Naive thymus-derived CD4-positive, alpha-beta T cell (primary cell): ENCODE results near the gene CCL20. TPM values are rescaled to one million over a fixed set of nuclear protein-coding genes. Genes with fewer than 3 reads are reported as not detected.

Experiments used
- ATAC-seq: fragments of 150-1000 bp; cut with Tn5 transposase; 2 replicates; pipeline ENCODE4 v1.10.0; 2021; ENCODE audit warnings: mild to moderate bottlenecking, moderate library complexity
- CTCF ChIA-PET: fragments of 350-600 bp; sonication (Branson Sonifier 250); formaldehyde crosslinking; loops from one replicate; lab custom pipeline; 2021; ENCODE audit warnings: antibody characterized with exemption; lab: Charles Lee
- POLR2A ChIA-PET: fragments of 350-600 bp; sonication (Branson Sonifier 250); formaldehyde crosslinking; loops from one replicate; lab custom pipeline; 2021; ENCODE audit warnings: antibody characterized with exemption, inconsistent platforms; lab: Charles Lee
- DNase-seq, 9 donors: peaks; one replicate each; pipeline versions ENCODE4 v3.0.0 to v3.0.0-alpha.2; 2020 to 2022; ENCODE audit warnings: mixed read lengths in 1 of 9
- H3K27ac ChIP-seq: one replicate; pipeline ENCODE4 v1.7.0; 2013; ENCODE audit warnings: mild to moderate bottlenecking, low read depth, low read length, moderate library complexity
- H3K27me3 ChIP-seq, 2 donors: one replicate each; pipeline ENCODE4 v1.7.0; 2013; ENCODE audit warnings: low read length in 2 of 2, mild to moderate bottlenecking in 2 of 2, moderate library complexity in 2 of 2; ENCODE audit not compliant: control insufficient read depth in 2 of 2, insufficient read depth in 2 of 2
- H3K36me3 ChIP-seq, 3 experiments: 1 replicate in 2 of 3; 2 replicates in 1 of 3; pipeline ENCODE4 v1.7.0; 2013; ENCODE audit warnings: low read length in 3 of 3, mild to moderate bottlenecking in 3 of 3, moderate library complexity in 1 of 3; ENCODE audit not compliant: insufficient read depth in 3 of 3, control insufficient read depth in 2 of 3
- H3K4me1 ChIP-seq, 2 donors: one replicate each; pipeline ENCODE4 v1.7.0; 2013; ENCODE audit warnings: low read length in 2 of 2, mild to moderate bottlenecking in 2 of 2, moderate library complexity in 1 of 2; ENCODE audit not compliant: control insufficient read depth in 2 of 2, insufficient read depth in 2 of 2
- H3K4me3 ChIP-seq: 2 replicates; pipeline ENCODE4 v1.7.0; 2013; ENCODE audit warnings: mild to moderate bottlenecking, low read length
- H3K9me3 ChIP-seq, 3 experiments: 1 replicate in 2 of 3; 2 replicates in 1 of 3; pipeline ENCODE4 v1.7.0; 2013; ENCODE audit warnings: low read length in 3 of 3; ENCODE audit not compliant: control insufficient read depth in 2 of 3
- H3K27ac Mint-ChIP-seq, 9 donors: one replicate each; pipeline ENCODE4 v1.8.0; 2020 to 2022; ENCODE audit warnings: mixed read lengths in 9 of 9, mild to moderate bottlenecking in 8 of 9, moderate library complexity in 5 of 9, inconsistent platforms in 2 of 9
- H3K27me3 Mint-ChIP-seq, 5 donors: one replicate each; pipeline ENCODE4 v1.8.0; 2021 to 2022; ENCODE audit warnings: mixed read lengths in 5 of 5, mild to moderate bottlenecking in 1 of 5
- H3K36me3 Mint-ChIP-seq, 5 donors: one replicate each; pipeline ENCODE4 v1.8.0; 2020 to 2022; ENCODE audit warnings: mixed read lengths in 5 of 5, mild to moderate bottlenecking in 3 of 5, inconsistent platforms in 1 of 5
- H3K4me1 Mint-ChIP-seq, 7 donors: one replicate each; pipeline ENCODE4 v1.8.0; 2020 to 2022; ENCODE audit warnings: mixed read lengths in 7 of 7, mild to moderate bottlenecking in 3 of 7, inconsistent platforms in 1 of 7
- H3K4me3 Mint-ChIP-seq, 10 donors: one replicate each; pipeline ENCODE4 v1.8.0; 2020 to 2022; ENCODE audit warnings: mild to moderate bottlenecking in 10 of 10, mixed read lengths in 10 of 10, moderate library complexity in 6 of 10, inconsistent platforms in 2 of 10
- H3K9me3 Mint-ChIP-seq, 11 donors: one replicate each; pipeline ENCODE4 v1.8.0; 2020 to 2022; ENCODE audit warnings: mixed read lengths in 11 of 11, mild to moderate bottlenecking in 4 of 11, inconsistent platforms in 1 of 11, moderate library complexity in 1 of 11
- intact Hi-C, 2 donors: fragments of 100-400 bp; cut with micrococcal nuclease; formaldehyde crosslinking; loops; one replicate each; pipeline ENCODE4 v1.15.1; 2023
- polyA plus RNA-seq, 2 donors: library from polyadenylated mRNA; unstranded; fragments of 300-500 nt; fragmentation: Illumina TruSeq; gene quantifications; one replicate each; pipeline ENCODE4 v1.2.3, GENCODE V29; 2021
- total RNA-seq, 6 experiments: library from RNA in 5 of 6; stranded (reverse) in 5 of 6; gene quantifications; 1 replicate in 5 of 6; 2 replicates in 1 of 6; pipeline ENCODE4 v1.2.3 and lab custom pipeline; 2021 to 2026

CCL20 gene
- total and polyA plus RNA-seq, 7 experiments from 2014 or later = 0.36 to 1.9 (median 1.4) TPM; not detected in 4

GRCh38 chr2:227846831-227847230 lies 33.2 kb downstream of the CCL20 start:
- H3K36me3 ChIP-seq = no peaks in the 10 kb centered on the region
- no peaks in the 10 kb centered on the region for H3K9me3 ChIP-seq
- H3K27me3 ChIP-seq = no peaks in the 10 kb centered on the region
- intact Hi-C loops = no loop called here
- H3K4me3 ChIP-seq = no peak overlapping the region
- H3K4me1 ChIP-seq = no peaks in the 10 kb centered on the region
- H3K4me3 Mint-ChIP-seq = no peak overlapping the region
- H3K27ac ChIP-seq = no peak overlapping the region
- H3K36me3 Mint-ChIP-seq = no peaks in the 10 kb centered on the region
- no peaks in the 10 kb centered on the region for H3K4me1 Mint-ChIP-seq
- ChIA-PET CTCF (no interaction called here), POLR2A (no interaction called here)
- ATAC-seq = no peak
- peaks cover 0 to 6% (median 0%) of the 10 kb centered on the region in 11 donors for H3K9me3 Mint-ChIP-seq
- DNase-seq = no peak
- H3K27me3 Mint-ChIP-seq = peaks cover 0 to 13% (median 6%) of the 10 kb centered on the region in 5 donors
- no peak overlapping the region for H3K27ac Mint-ChIP-seq

- Mint-ChIP-seq H3K27me3 (peaks cover 0 to 20% (median 6%) of the 10 kb centered on the region in 5 donors), H3K4me1 (no peaks in the 10 kb centered on the region), H3K27ac (no peak overlapping the region), H3K4me3 (no peak overlapping the region), H3K9me3 (peaks cover 0 to 6% (median 0%) of the 10 kb centered on the region in 11 donors), H3K36me3 (no peaks in the 10 kb centered on the region)
- no peak overlapping the region for H3K4me3 ChIP-seq
- H3K4me1 ChIP-seq = no peaks in the 10 kb centered on the region
- intact Hi-C loops = no loop called here
- no peaks in the 10 kb centered on the region for H3K27me3 ChIP-seq
- no peaks in the 10 kb centered on the region for H3K9me3 ChIP-seq
- H3K27ac ChIP-seq = no peak overlapping the region
- no peak for ATAC-seq
- CTCF ChIA-PET = no interaction called here
- POLR2A ChIA-PET = no interaction called here
- H3K36me3 ChIP-seq = no peaks in the 10 kb centered on the region
- no peak for DNase-seq
Measured at GRCh38 chr2:227848146-227848545, 34.5 kb downstream of the CCL20 start.

GRCh38 chr2:227848586-227848985 lies 34.9 kb downstream of the CCL20 start:
- ChIA-PET POLR2A (no interaction called here), CTCF (no interaction called here)
- Mint-ChIP-seq H3K27me3 (peaks cover 0 to 19% (median 6%) of the 10 kb centered on the region in 5 donors), H3K27ac (no peak overlapping the region), H3K4me3 (no peak overlapping the region), H3K4me1 (no peaks in the 10 kb centered on the region), H3K36me3 (no peaks in the 10 kb centered on the region), H3K9me3 (peaks cover 0 to 4% (median 0%) of the 10 kb centered on the region in 11 donors)
- Histone ChIP-seq H3K27me3 (no peaks in the 10 kb centered on the region), H3K36me3 (no peaks in the 10 kb centered on the region), H3K9me3 (no peaks in the 10 kb centered on the region), H3K4me3 (no peak overlapping the region), H3K27ac (no peak overlapping the region), H3K4me1 (no peaks in the 10 kb centered on the region)
- no peak for DNase-seq
- ATAC-seq = peak; percentile 58
- intact Hi-C loops = no loop called here

GRCh38 chr2:227849906-227850305 lies 36.3 kb downstream of the CCL20 start:
- H3K4me3 Mint-ChIP-seq = no peak overlapping the region
- no peak for ATAC-seq
- H3K27me3 Mint-ChIP-seq = peaks cover 0 to 24% (median 6%) of the 10 kb centered on the region in 5 donors
- no peaks in the 10 kb centered on the region for H3K4me1 Mint-ChIP-seq
- H3K4me1 ChIP-seq = no peaks in the 10 kb centered on the region
- no peaks in the 10 kb centered on the region for H3K36me3 ChIP-seq
- H3K27me3 ChIP-seq = no peaks in the 10 kb centered on the region
- H3K9me3 Mint-ChIP-seq = no peaks in the 10 kb centered on the region
- ChIA-PET CTCF (no interaction called here), POLR2A (no interaction called here)
- no peaks in the 10 kb centered on the region for H3K36me3 Mint-ChIP-seq
- no peak overlapping the region for H3K27ac ChIP-seq
- intact Hi-C loops = no loop called here
- H3K9me3 ChIP-seq = no peaks in the 10 kb centered on the region
- no peak overlapping the region for H3K27ac Mint-ChIP-seq
- H3K4me3 ChIP-seq = no peak overlapping the region
- DNase-seq = no peak

GRCh38 chr2:227853204-227853629 lies 39.6 kb downstream of the CCL20 start:
- H3K4me3 ChIP-seq = no peak overlapping the region
- H3K36me3 ChIP-seq = no peaks in the 10 kb centered on the region
- CTCF ChIA-PET = no interaction called here
- no peak overlapping the region for H3K4me3 Mint-ChIP-seq
- POLR2A ChIA-PET = no interaction called here
- H3K27me3 Mint-ChIP-seq = peaks cover 0 to 25% (median 5%) of the 10 kb centered on the region in 5 donors
- H3K27ac Mint-ChIP-seq = no peak overlapping the region
- intact Hi-C loops = no loop called here
- H3K4me1 Mint-ChIP-seq = no peaks in the 10 kb centered on the region
- no peak overlapping the region for H3K27ac ChIP-seq
- ATAC-seq (no peak), DNase-seq (no peak)
- no peaks in the 10 kb centered on the region for H3K4me1 ChIP-seq
- no peaks in the 10 kb centered on the region for H3K36me3 Mint-ChIP-seq
- peaks cover 0 to 2% (median 0%) of the 10 kb centered on the region in 11 donors for H3K9me3 Mint-ChIP-seq
- H3K27me3 ChIP-seq = no peaks in the 10 kb centered on the region
- no peaks in the 10 kb centered on the region for H3K9me3 ChIP-seq

- Mint-ChIP-seq H3K9me3 (peaks cover 0 to 2% (median 0%) of the 10 kb centered on the region in 11 donors), H3K27me3 (peaks cover 0 to 25% (median 5%) of the 10 kb centered on the region in 5 donors), H3K27ac (peak overlapping the region in 1 of 9 donors; percentile 9), H3K4me3 (no peak overlapping the region), H3K36me3 (no peaks in the 10 kb centered on the region), H3K4me1 (no peaks in the 10 kb centered on the region)
- no peak for ATAC-seq
- ChIA-PET CTCF (no interaction called here), POLR2A (no interaction called here)
- Histone ChIP-seq H3K36me3 (no peaks in the 10 kb centered on the region), H3K4me3 (no peak overlapping the region), H3K27me3 (no peaks in the 10 kb centered on the region), H3K9me3 (no peaks in the 10 kb centered on the region), H3K27ac (no peak overlapping the region), H3K4me1 (no peaks in the 10 kb centered on the region)
- no peak for DNase-seq
- intact Hi-C loops = no loop called here
Measured at GRCh38 chr2:227853765-227854271, 40.2 kb downstream of the CCL20 start.

- no peaks in the 10 kb centered on the region for H3K27me3 ChIP-seq
- CTCF ChIA-PET = no interaction called here
Measured at GRCh38 chr2:227855440-227855839, 41.8 kb downstream of the CCL20 start.

More at GRCh38 chr2:227855440-227855839, 41.8 kb downstream of the CCL20 start:
- Histone ChIP-seq H3K4me3 (no peak overlapping the region), H3K9me3 (no peaks in the 10 kb centered on the region), H3K36me3 (no peaks in the 10 kb centered on the region), H3K27ac (no peak overlapping the region), H3K4me1 (no peaks in the 10 kb centered on the region)
- Mint-ChIP-seq H3K4me3 (no peak overlapping the region), H3K9me3 (peaks cover 0 to 2% (median 0%) of the 10 kb centered on the region in 11 donors), H3K27me3 (peaks cover 0 to 20% (median 5%) of the 10 kb centered on the region in 5 donors), H3K36me3 (no peaks in the 10 kb centered on the region), H3K4me1 (no peaks in the 10 kb centered on the region), H3K27ac (no peak overlapping the region)
- POLR2A ChIA-PET = no interaction called here
- intact Hi-C loops = no loop called here
- ATAC-seq (no peak), DNase-seq (no peak)
